ENCODE data around the gene REEP3. TPM values are rescaled to one million over a fixed set of nuclear protein-coding genes. Genes with fewer than 3 reads are reported as not detected.

Gene REEP3
- total RNA-seq, 4 donors from 2014 or later: 23.9 to 50.1 (median 36.7) TPM

- no peak overlapping the region for H3K4me3 ChIP-seq
- 64 to 76% methylated on average over 6 of the region's 6 CpGs for WGBS, 2 donors (ENCODE audit: low coverage in 1 of 2)
- H3K4me1 ChIP-seq: peaks cover 0 to 33% (median 5%) of the 10 kb centered on the region in 4 donors
- intact Hi-C loops (cut with DNase I; ENCODE audit: low total_unique reads): no loop called here
- no peaks in the 10 kb centered on the region for H3K36me3 ChIP-seq
- DNase-seq: no peak
- no peaks in the 10 kb centered on the region for H3K9me3 ChIP-seq
- no peaks in the 10 kb centered on the region for H3K27me3 ChIP-seq
- no peak overlapping the region for H3K27ac ChIP-seq
- in situ Hi-C loops (cut with MboI; ENCODE audit: low pct_ligation_motif_present in 1 of 4, low pct_unique_long_range_greater_than_20kb in 1 of 4, low sequenced_read_pairs in 3 of 4): no loop called here
- TF ChIP-seq POLR2A (IDR thresholded peaks at IDR 0.05): no peak
- no peak for TF ChIP-seq EP300 (IDR thresholded peaks at IDR 0.05; ENCODE audit: low read depth)
- TF ChIP-seq CTCF (IDR thresholded peaks at IDR 0.05): no peak
- TF ChIP-seq POLR2AphosphoS5 (IDR thresholded peaks at IDR 0.05): no peak
Observed at GRCh38 chr10:63481815-63482421, 39.3 kb upstream of the REEP3 start.

GRCh38 chr10:63483983-63484382 lies 37.2 kb upstream of the REEP3 start:
- TF ChIP-seq EP300 (IDR thresholded peaks at IDR 0.05; ENCODE audit: low read depth) (no peak), CTCF (IDR thresholded peaks at IDR 0.05) (no peak), POLR2AphosphoS5 (IDR thresholded peaks at IDR 0.05) (no peak), POLR2A (IDR thresholded peaks at IDR 0.05) (no peak)
- Histone ChIP-seq H3K36me3 (no peaks in the 10 kb centered on the region), H3K27ac (no peak overlapping the region), H3K27me3 (no peaks in the 10 kb centered on the region), H3K9me3 (no peaks in the 10 kb centered on the region), H3K4me1 (peaks cover 0 to 28% (median 5%) of the 10 kb centered on the region in 4 donors), H3K4me3 (no peak overlapping the region)
- in situ Hi-C loops (cut with MboI; ENCODE audit: low pct_ligation_motif_present in 1 of 4, low pct_unique_long_range_greater_than_20kb in 1 of 4, low sequenced_read_pairs in 3 of 4) (no loop called here), intact Hi-C loops (cut with DNase I; ENCODE audit: low total_unique reads) (no loop called here)
- 100% methylated on average over 1 of the region's 1 CpG for WGBS, 2 donors (ENCODE audit: low coverage in 1 of 2)
- DNase-seq: no peak

GRCh38 chr10:63487990-63488389 lies 33.2 kb upstream of the REEP3 start:
- no peak for TF ChIP-seq POLR2A (IDR thresholded peaks at IDR 0.05)
- no peak for TF ChIP-seq EP300 (IDR thresholded peaks at IDR 0.05; ENCODE audit: low read depth)
- TF ChIP-seq POLR2AphosphoS5 (IDR thresholded peaks at IDR 0.05): no peak
- TF ChIP-seq CTCF (IDR thresholded peaks at IDR 0.05): no peak
- no peak overlapping the region for H3K27ac ChIP-seq
- intact Hi-C loops (cut with DNase I; ENCODE audit: low total_unique reads) (no loop called here), in situ Hi-C loops (cut with MboI; ENCODE audit: low pct_ligation_motif_present in 1 of 4, low pct_unique_long_range_greater_than_20kb in 1 of 4, low sequenced_read_pairs in 3 of 4) (no loop called here)
- 70 to 75% methylated on average over 3 of the region's 3 CpGs for WGBS, 2 donors (ENCODE audit: low coverage in 1 of 2)
- H3K4me1 ChIP-seq: peaks cover 0 to 15% (median 11%) of the 10 kb centered on the region in 4 donors
- DNase-seq: no peak
- H3K27me3 ChIP-seq: no peaks in the 10 kb centered on the region
- no peaks in the 10 kb centered on the region for H3K36me3 ChIP-seq
- H3K9me3 ChIP-seq: no peaks in the 10 kb centered on the region
- no peak overlapping the region for H3K4me3 ChIP-seq

GRCh38 chr10:63489838-63490237 lies 31.4 kb upstream of the REEP3 start:
- no peak for DNase-seq
- Histone ChIP-seq H3K27ac (no peak overlapping the region), H3K27me3 (no peaks in the 10 kb centered on the region), H3K4me1 (peaks cover 0 to 15% (median 11%) of the 10 kb centered on the region in 4 donors), H3K36me3 (no peaks in the 10 kb centered on the region), H3K9me3 (no peaks in the 10 kb centered on the region), H3K4me3 (no peak overlapping the region)
- 92% methylated on average over 3 of the region's 3 CpGs; no CpG with 5 or more reads in 1 of the 2 donors for WGBS, 2 donors (ENCODE audit: low coverage in 1 of 2)
- intact Hi-C loops (cut with DNase I; ENCODE audit: low total_unique reads): no loop called here
- in situ Hi-C loops (cut with MboI; ENCODE audit: low pct_ligation_motif_present in 1 of 4, low pct_unique_long_range_greater_than_20kb in 1 of 4, low sequenced_read_pairs in 3 of 4): no loop called here
- TF ChIP-seq POLR2A (IDR thresholded peaks at IDR 0.05): no peak
- no peak for TF ChIP-seq EP300 (IDR thresholded peaks at IDR 0.05; ENCODE audit: low read depth)
- no peak for TF ChIP-seq POLR2AphosphoS5 (IDR thresholded peaks at IDR 0.05)
- TF ChIP-seq CTCF (IDR thresholded peaks at IDR 0.05): no peak

Data from transverse colon (tissue), 4 donors.